Kasumi-1 (cell line): ENCODE results near the gene CAPN8.

Source experiments
- DNase-seq, 2 experiments: peaks; one replicate each; lab custom pipeline; 2025; lab: John Stamatoyannopoulos, UW

CAPN8 gene

GRCh38 chr1:223654083-223654482, 11.4 kb downstream of the CAPN8 start:
- no peak for DNase-seq

DNA sequence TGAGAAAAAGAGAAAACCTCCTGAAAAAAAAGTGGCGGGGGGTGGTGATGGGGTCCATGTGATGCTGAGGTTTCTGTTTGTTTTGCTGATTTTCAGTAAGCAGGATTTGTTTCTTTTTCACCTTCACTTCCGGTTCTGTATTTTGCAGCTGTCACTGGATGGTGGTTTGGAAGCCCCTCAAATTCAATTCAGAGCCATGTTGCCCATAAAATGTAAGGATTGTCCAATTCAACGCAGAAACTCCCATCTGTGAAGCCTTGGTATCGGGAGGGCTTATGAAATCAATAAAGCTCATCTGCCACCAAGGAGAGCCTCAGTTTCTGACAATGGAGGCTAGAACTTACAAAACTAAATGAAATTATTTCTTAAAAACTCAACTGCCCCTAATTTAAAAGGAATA, 12.1 kb downstream of the CAPN8 start:
- DNase-seq, result no peak

DNA sequence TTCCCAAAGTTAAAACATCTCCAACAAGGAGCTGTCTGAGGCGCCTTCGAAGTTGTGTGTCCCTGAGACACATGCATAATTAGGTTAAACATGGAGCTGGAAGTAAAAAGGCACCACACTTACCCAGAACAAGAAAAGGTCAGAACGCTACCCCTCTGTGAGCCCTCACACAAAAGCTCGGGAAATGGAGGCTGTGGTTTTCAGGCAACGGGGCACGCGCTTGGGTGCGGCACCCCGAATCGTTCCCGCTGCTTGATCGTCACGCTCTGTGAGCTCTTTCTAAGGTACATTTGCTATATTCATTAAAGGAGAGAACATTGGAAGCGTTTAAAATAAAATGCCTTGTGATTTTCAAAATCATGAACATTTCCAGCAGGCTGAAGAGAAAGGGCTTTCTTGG, 12.5 kb downstream of the CAPN8 start:
- no peak for DNase-seq

DNA sequence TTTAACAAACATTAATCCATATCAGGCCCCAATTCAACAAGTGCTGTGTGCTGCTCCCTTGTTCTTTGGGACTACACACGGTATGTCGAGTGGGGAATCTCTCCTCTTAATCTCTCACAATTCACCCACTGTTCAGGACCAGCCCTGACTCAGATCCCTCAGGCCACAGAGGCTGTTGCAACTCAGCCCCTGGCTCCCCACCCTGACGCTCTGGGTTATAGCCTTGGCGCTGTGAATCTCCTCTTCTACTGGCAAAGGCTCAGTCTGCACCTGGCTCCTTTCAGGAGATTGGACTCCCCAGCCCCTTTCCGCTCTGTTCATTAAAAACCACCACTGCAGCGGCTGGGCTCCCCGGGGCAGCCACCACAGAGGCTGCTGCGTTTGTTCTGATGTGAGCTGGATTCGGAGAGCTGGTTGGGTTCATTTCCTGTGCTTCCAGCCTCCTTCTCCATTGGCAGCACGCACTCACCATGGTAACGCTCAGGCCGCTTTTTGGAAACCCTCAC, 13.0 kb downstream of the CAPN8 start:
- DNase-seq, result no peak

- DNase-seq, result no peak
Observed at GRCh38 chr1:223651291-223651991, 14.1 kb downstream of the CAPN8 start.

DNA sequence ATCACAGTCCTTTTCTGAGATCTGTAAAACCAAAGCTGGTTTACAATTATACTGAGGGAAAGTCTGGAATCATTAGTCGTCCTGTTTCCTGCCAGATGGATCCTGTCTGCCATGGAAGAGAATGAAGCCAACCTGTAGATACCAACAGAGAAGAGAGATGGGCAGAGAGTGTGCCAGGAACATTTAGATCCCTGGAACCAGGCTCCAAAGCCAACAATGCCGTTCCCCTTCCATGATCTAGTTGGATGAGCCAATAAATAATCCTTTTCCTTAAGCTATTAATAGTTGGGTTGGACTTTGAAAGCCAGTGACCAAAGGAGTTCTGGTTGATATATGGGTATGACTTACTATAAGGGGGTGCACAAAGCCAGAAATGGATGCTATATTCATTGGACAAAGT, 15.0 kb downstream of the CAPN8 start:
- no peak for DNase-seq

GRCh38 chr1:223649222-223649621, 16.3 kb downstream of the CAPN8 start:
- no peak for DNase-seq

- DNase-seq, result no peak
Observed at GRCh38 chr1:223647249-223647648, 18.3 kb downstream of the CAPN8 start.

DNA sequence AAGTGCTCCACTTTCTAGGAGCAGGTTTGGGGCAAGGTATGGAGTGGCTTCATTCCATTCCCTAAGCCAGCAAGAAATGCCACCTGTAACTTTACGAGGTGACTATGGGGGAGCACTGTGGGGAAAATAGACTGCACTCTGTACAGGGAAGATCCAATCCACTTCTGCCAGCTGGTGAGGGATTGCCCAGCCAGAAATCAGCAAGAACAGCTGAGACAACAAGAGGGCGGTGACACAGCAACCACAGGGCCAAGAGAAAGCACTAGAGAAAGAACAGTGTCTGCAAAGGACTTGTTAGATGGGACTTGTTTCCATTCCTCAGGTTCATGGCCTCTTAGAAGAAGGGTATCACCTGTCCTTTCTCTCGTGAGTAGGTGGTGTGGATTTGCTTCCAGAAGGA, 19.6 kb downstream of the CAPN8 start:
- DNase-seq, result no peak

DNA sequence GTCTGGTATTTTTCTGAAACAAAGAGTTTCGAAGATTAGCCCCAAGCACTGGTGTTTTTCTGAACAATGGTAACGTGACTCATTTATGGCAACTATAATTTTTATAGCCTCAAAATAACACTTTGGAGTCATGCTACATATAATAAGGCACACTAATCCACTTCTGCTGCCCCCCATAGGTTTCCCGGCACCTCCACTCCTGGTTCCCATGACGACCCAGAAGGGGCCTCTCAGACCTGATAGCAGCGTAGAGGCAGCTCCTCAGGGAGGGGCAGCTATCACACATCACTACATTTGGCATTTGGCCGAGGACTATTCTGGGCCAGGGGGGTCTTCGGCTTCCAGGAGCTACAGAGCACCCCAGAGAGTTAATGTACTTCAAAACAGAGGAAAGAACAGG, 23.3 kb downstream of the CAPN8 start:
- no peak for DNase-seq

- DNase-seq, result no peak
Observed at GRCh38 chr1:223641523-223642039, 23.9 kb downstream of the CAPN8 start.

DNA sequence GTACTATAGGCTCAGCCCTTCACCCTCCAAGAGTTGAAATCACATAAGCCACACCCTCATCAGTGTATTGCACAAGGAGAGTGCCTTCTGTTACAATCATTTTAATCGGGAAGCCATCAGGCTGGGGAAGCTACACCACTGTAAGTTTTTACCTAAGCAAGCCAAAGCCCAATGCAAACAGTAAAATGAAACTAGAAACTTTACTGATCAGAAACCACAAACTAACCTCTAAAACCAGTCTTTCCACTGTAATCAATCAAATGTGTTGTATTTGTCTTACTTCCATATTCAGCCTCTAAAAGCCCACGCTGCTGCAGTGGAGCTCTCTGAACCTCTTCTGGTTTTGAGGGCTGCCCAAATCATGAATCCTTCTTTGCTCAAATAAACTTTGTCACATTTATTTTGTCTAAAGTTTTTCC, 26.2 kb downstream of the CAPN8 start:
- no peak for DNase-seq

- DNase-seq, result no peak
Observed at GRCh38 chr1:223635236-223635635, 30.3 kb downstream of the CAPN8 start.

- no peak for DNase-seq
Observed at GRCh38 chr1:223634423-223634822, 31.1 kb downstream of the CAPN8 start.

DNA sequence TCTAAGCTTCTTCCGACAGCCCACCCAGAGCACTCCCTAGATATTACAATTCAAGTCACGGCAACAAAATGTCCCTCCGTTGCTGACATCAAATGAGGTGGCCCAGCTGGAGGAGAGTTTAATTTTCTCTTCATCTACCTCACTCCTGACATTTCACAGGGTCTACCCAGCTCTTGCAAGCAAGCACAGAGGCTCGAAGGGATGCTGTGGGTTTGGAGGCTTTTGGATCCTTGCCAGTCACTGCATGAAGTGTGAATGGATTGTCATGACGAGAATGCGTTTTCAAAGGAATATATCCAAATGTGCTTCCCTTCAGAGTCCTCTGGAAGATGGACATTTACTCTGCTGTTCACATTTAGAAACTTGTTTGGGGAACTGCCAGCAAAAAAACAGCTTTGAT, 33.5 kb downstream of the CAPN8 start:
- DNase-seq, result no peak

GRCh38 chr1:223631473-223631872, 34.0 kb downstream of the CAPN8 start:
- no peak for DNase-seq

GRCh38 chr1:223629126-223629457, 36.4 kb downstream of the CAPN8 start:
- no peak for DNase-seq

- DNase-seq, result no peak
Observed at GRCh38 chr1:223628233-223629125, 37.0 kb downstream of the CAPN8 start.

DNA sequence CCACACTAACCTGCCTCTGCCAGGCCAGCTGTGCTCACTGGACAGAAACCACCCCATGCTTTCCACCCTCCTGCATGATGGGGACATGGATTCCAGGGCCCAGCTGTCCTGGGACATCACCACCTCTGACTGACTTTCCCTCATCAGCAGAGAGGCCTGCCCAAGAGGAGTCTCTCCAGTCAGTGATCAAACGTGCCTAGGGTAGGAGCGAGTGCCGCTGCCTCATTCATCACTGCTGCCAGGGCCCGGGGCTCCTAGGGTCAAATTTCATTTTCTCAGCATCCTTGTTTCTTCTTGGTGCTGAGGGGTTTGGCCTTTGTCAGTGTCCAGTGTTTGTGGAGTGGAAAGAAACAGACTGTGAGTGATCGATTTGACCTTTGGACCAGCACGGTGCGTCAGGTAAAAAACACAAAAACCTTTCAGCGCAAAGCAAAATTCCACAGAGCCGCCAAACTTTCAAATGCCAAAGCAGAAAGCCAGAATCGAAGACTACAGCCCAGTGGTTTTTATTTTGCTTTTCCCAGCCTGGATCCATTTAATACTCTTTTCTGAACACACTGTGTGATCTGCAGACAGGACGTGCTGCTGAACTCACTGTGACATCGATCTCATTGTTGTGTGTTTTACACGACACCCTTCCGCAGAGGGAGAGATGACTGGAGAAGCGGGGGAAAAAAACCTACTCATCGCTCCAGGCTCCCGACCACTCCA, 43.2 kb downstream of the CAPN8 start:
- no peak for DNase-seq

DNA sequence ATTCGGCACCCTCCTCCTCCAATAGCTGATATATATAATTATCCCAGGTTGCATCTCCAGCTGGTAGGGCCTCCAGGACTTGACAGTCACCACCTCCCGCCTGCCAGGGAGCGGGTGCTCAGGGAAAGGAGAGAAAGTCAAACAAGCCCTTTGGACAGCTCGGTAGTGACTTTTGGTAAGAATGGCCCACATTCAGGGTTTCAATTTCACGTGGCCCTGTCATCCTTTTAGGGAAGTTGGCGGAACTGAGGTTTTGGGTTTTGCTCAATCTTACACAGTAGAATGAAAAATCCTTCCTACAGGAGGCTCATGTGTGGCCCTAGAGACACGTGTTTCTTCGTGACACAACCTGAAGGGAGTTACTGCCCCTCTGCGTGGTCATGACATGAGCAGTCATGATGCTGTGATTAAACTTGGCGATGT, 44.2 kb downstream of the CAPN8 start:
- DNase-seq, result peak in 1 of 2 experiments; percentile 6

- no peak for DNase-seq
Observed at GRCh38 chr1:223620297-223620897, 45.1 kb downstream of the CAPN8 start.

GRCh38 chr1:223618680-223619079, 46.8 kb downstream of the CAPN8 start:
- no peak for DNase-seq
